HepG2 (cell line): Measurements from ENCODE around the gene TFAP2A. TPM values are rescaled to one million over a fixed set of nuclear protein-coding genes. Genes with fewer than 3 reads are reported as not detected.

Source experiments
- ATAC-seq: fragments of 200-7000 bp; cut with Tn5 transposase; 3 replicates; pipeline ENCODE4 v1.9.1; 2020; ENCODE audit warnings: mild to moderate bottlenecking, moderate library complexity
- BruUV-seq: library from RNA; stranded (reverse); fragments of 400-500 nt; replicated peaks from 2 replicates; lab custom pipeline; 2021; lab: Mats Ljungman, UMichigan
- CTCF ChIA-PET: fragments of 300-600 bp; formaldehyde crosslinking; extraction: SDS; loops from one replicate; lab custom pipeline; 2021; ENCODE audit warnings: low total read pairs, inconsistent platforms, low intra/inter-chr PET ratio; lab: Yijun Ruan, JAX
- POLR2A ChIA-PET: fragments of 350-600 bp; sonication (Branson Sonifier 250); formaldehyde crosslinking; loops from one replicate; lab custom pipeline; 2020; ENCODE audit warnings: antibody characterized with exemption, inconsistent platforms; lab: Yijun Ruan, JAX
- DNase-seq: peaks from one replicate; pipeline ENCODE4 v3.0.0-alpha.2; 2015; ENCODE audit warnings: low spot score
- FAIRE-seq: peaks from 3 replicates; lab custom pipeline; 2011; peaks lifted over from hg19 to GRCh38; lab: Jason Lieb, UNC
- H2AFZ ChIP-seq: one replicate; pipeline ENCODE4 v1.6.1; 2011; ENCODE audit warnings: low read length, inconsistent platforms
- H3K27ac ChIP-seq: fragments of 300-600 bp; 3 replicates; pipeline ENCODE4 v1.8.0; 2011; ENCODE audit warnings: mixed run types, mild to moderate bottlenecking, mixed read lengths, low read length, inconsistent platforms; ENCODE audit not compliant: insufficient read depth; ENCODE audit errors: extremely low read length
- H3K27me3 ChIP-seq, 2 experiments: fragments of 200-600 bp in 1 of 2; 2 replicates in 1 of 2; 3 replicates in 1 of 2; pipeline versions ENCODE4 v1.6.0 to v1.8.0; 2011; ENCODE audit warnings: low read length in 2 of 2, mild to moderate bottlenecking in 2 of 2, moderate library complexity in 2 of 2, inconsistent platforms in 1 of 2; ENCODE audit not compliant: insufficient read depth in 2 of 2, control insufficient read depth in 1 of 2
- H3K36me3 ChIP-seq, 2 experiments: fragments of 200-600 bp in 1 of 2; replicated peaks in 1 of 2; 2 replicates in 1 of 2; 3 replicates in 1 of 2; pipeline versions ENCODE4 v1.5.1 to v1.8.0; 2011; ENCODE audit warnings: low read length in 2 of 2, inconsistent platforms in 1 of 2; ENCODE audit not compliant: insufficient read depth in 2 of 2, control insufficient read depth in 1 of 2
- H3K4me1 ChIP-seq: 2 replicates; pipeline ENCODE4 v1.5.1; 2012; ENCODE audit warnings: low read length, inconsistent platforms; ENCODE audit not compliant: insufficient read depth
- H3K4me2 ChIP-seq: 2 replicates; pipeline ENCODE4 v1.6.0; 2011; ENCODE audit warnings: low read depth, low read length, inconsistent platforms
- H3K4me3 ChIP-seq, 3 experiments: fragments of 200-600 bp in 1 of 3; sonication (generic), shearing (Covaris generic) in 1 of 3; replicated peaks in 1 of 3; 2 replicates each; pipeline ENCODE4 v1.5.1; 2011 to 2016; ENCODE audit warnings: low read length in 3 of 3, inconsistent platforms in 2 of 3, low read depth in 2 of 3, mild to moderate bottlenecking in 2 of 3, control low read depth in 1 of 3, mixed read lengths in 1 of 3; ENCODE audit not compliant: insufficient read depth in 1 of 3
- H3K79me2 ChIP-seq: one replicate; pipeline ENCODE4 v1.6.1; 2011; ENCODE audit warnings: low read length, inconsistent platforms; ENCODE audit not compliant: insufficient read depth
- H3K9ac ChIP-seq: 2 replicates; pipeline ENCODE4 v1.6.0; 2011; ENCODE audit warnings: mild to moderate bottlenecking, low read depth, low read length, inconsistent platforms; ENCODE audit not compliant: insufficient read depth
- H3K9me3 ChIP-seq: 2 replicates; pipeline ENCODE4 v1.5.1; 2012; ENCODE audit warnings: mild to moderate bottlenecking, low read length
- H4K20me1 ChIP-seq: 2 replicates; pipeline ENCODE4 v1.6.0; 2011; ENCODE audit warnings: inconsistent platforms, mild to moderate bottlenecking, low read length, moderate library complexity; ENCODE audit not compliant: insufficient read depth
- IRX3 ChIP-seq: sonication (generic); formaldehyde crosslinking; IDR thresholded peaks from 2 replicates; pipeline ENCODE4 v1.8.1; 2023; ENCODE audit warnings: mild to moderate bottlenecking, low read depth, missing genetic modification reagents, borderline replicate concordance
- KLF15 ChIP-seq: sonication (generic); formaldehyde crosslinking; IDR thresholded peaks from 2 replicates; pipeline ENCODE4 v1.8.1; 2023; ENCODE audit warnings: borderline replicate concordance, mild to moderate bottlenecking, inconsistent platforms, missing genetic modification reagents, mixed read lengths
- MLLT10 ChIP-seq: sonication (generic); formaldehyde crosslinking; IDR thresholded peaks from 2 replicates; pipeline ENCODE4 v1.4.0; 2020; ENCODE audit warnings: missing genetic modification reagents
- ZNF550 ChIP-seq: sonication (generic); formaldehyde crosslinking; IDR thresholded peaks from 2 replicates; pipeline ENCODE4 v1.4.0; 2020; ENCODE audit warnings: mild to moderate bottlenecking, missing genetic modification reagents, borderline replicate concordance
- ZNF552 ChIP-seq: sonication (generic); formaldehyde crosslinking; IDR thresholded peaks from 2 replicates; pipeline ENCODE4 v1.9.0; 2022; ENCODE audit warnings: missing genetic modification reagents, mild to moderate bottlenecking, borderline replicate concordance
- ZNF563 ChIP-seq: sonication (generic); formaldehyde crosslinking; IDR thresholded peaks from 2 replicates; pipeline ENCODE4 v1.8.0; 2022; ENCODE audit warnings: mild to moderate bottlenecking, moderate library complexity, missing genetic modification reagents
- ZSCAN9 ChIP-seq: IDR thresholded peaks from 2 replicates; pipeline ENCODE4 v1.6.1; 2016; ENCODE audit warnings: borderline replicate concordance
- WGBS: methylation state at CpG from one replicate; pipeline ENCODE4 v1.1.6; 2017; ENCODE audit warnings: low lambda C conversion rate; 5-methylcytosine and 5-hydroxymethylcytosine counted together
- in situ Hi-C: cut with HindIII; loops from 2 replicates; pipeline ENCODE4 v1.10.0; 2017; ENCODE audit warnings: low pct_unique_long_range_greater_than_20kb; ENCODE audit not compliant: extremely low pct_ligation_motif_present
- intact Hi-C: fragments of 100-400 bp; cut with micrococcal nuclease; formaldehyde crosslinking; loops from one replicate; pipeline ENCODE4 v1.10.0; 2022; ENCODE audit not compliant: unreplicated experiment
- polyA plus RNA-seq, 8 experiments: library from polyadenylated mRNA; depleted of rRNA in 3 of 8; stranded (reverse) in 7 of 8; unstranded in 1 of 8; fragments of >200 nt; fragmentation: Illumina TruSeq in 4 of 8; extraction: Trizol in 4 of 8; gene quantifications; 2 replicates each; pipeline versions ENCODE4 v1.2.1 to v1.2.3, GENCODE V29; 2011 to 2016; ENCODE audit warnings: low read depth in 4 of 8, missing spikeins in 1 of 8, mixed read lengths in 1 of 8; ENCODE audit not compliant: insufficient read depth in 1 of 8
- total RNA-seq, 5 experiments: library from RNA; depleted of rRNA; stranded (reverse); fragments of >200 nt; fragmentation: Illumina TruSeq; extraction: Trizol; gene quantifications; 2 replicates each; pipeline ENCODE4 v1.2.3, GENCODE V29; 2016; ENCODE audit warnings: low read depth in 1 of 5
- TF ChIP-seq, protein P1 (sequence below): sonication (generic); formaldehyde crosslinking; IDR thresholded peaks from 2 replicates; pipeline ENCODE4 v1.4.0; 2020; ENCODE audit warnings: mild to moderate bottlenecking, low read depth, missing genetic modification reagents
- TF ChIP-seq, protein P2 (sequence below): IDR thresholded peaks from 2 replicates; pipeline ENCODE4 v1.6.1; 2016; ENCODE audit warnings: low read depth, borderline replicate concordance

Gene TFAP2A
- total and polyA plus RNA-seq, 2 of the 13 experiments (the other 11 are each of a cell fraction or from before 2014, with no cell fraction given) = not detected

DNA sequence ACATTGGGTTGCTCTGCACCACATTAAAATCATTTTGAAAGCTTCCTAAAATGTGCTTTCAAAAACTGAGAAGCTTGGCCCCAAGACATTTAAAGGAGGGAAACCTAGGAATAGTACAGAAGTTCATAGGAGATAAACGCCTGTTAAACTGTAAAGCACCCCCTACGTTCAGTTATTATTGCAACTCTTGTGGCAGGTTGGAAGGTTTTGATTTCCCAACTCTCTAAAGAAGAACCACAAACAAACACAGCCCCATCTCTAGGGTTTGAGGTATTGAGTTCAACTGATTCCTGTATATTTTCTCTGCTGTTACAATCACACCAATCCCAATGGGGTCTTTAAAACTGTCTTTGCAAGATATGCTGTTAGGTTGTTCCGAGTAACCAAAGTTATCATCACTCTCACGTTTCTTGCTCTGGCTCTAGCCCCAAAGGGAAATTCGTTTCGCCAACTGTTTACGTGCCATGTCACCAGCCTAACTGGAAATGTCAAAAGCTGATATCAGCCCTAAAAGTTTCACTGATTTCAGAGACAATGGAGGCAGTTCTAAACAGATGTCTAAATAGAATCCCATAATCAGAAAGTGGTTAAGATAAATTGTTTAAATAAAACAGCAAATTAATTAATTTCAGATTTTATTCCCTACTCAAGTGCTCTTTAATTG, 12.1 kb downstream of the TFAP2A start (continued):
- TF ChIP-seq, protein P1, sequence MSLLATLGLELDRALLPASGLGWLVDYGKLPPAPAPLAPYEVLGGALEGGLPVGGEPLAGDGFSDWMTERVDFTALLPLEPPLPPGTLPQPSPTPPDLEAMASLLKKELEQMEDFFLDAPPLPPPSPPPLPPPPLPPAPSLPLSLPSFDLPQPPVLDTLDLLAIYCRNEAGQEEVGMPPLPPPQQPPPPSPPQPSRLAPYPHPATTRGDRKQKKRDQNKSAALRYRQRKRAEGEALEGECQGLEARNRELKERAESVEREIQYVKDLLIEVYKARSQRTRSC (CRISPR knock-in tag) = no peak
- no peak for TF ChIP-seq IRX3 (CRISPR knock-in tag)
- TF ChIP-seq ZNF563 (CRISPR knock-in tag) = no peak

DNA sequence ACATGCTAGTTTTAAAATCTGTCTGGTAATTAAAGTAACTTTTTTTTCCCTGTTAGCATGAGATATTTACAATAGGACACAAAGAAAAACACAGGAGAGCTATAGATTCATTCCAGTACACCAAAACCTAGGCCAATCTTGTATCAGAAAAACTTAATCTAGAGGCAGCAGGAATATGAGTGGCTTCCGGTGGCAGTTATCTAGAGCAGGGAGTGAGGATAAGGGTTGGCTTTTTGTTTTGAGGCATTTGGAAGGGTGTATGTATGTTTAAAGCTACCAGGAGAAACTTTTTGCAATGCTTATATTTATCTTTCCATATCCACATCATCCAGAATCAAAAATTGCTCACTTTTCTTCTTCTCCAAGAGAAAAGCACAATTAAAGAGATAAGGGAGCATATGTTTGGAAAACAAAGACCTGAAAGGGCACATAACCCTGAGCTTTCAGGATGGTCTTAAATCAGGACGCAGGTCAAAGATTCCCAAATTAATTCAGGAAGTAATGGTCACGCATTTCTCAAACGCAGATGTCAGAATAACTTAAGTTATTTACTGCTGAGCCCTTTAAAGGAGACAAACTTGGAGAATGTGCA, 13.1 kb downstream of the TFAP2A start:
- H3K4me3 ChIP-seq = no peak overlapping the region
- TF ChIP-seq MLLT10 (CRISPR knock-in tag) (no peak), ZSCAN9 (no peak), ZNF550 (no peak), KLF15 (CRISPR knock-in tag) (no peak), ZNF552 (no peak)
- TF ChIP-seq, protein P2, sequence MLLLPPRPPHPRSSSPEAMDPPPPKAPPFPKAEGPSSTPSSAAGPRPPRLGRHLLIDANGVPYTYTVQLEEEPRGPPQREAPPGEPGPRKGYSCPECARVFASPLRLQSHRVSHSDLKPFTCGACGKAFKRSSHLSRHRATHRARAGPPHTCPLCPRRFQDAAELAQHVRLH (CRISPR knock-in tag) = no peak
- TF ChIP-seq, all 625 proteins: peak for 0
- no TSS peak for BruUV-seq
- H3K27me3 ChIP-seq = peaks cover 9 to 71% of the 10 kb centered on the region in 2 experiments; a peak in 4 of 5 replicates
- FAIRE-seq = no peak
- H3K9ac ChIP-seq = no peak overlapping the region
- intact Hi-C loops = no loop called here
- no peaks in the 10 kb centered on the region for H3K79me2 ChIP-seq
- no peak overlapping the region for H3K4me2 ChIP-seq
- in situ Hi-C loops = no loop called here
- H2AFZ ChIP-seq = no peak overlapping the region
- no peaks in the 10 kb centered on the region for H3K9me3 ChIP-seq
- no peak for DNase-seq
- no peaks in the 10 kb centered on the region for H3K36me3 ChIP-seq
- no peaks in the 10 kb centered on the region for H3K4me1 ChIP-seq
- 1% methylated on average over 4 of the region's 4 CpGs for WGBS
- POLR2A ChIA-PET = no interaction called here
- no peaks in the 10 kb centered on the region for H4K20me1 ChIP-seq
- ATAC-seq = no peak
- CTCF ChIA-PET = no interaction called here
- no peak overlapping the region for H3K27ac ChIP-seq
